ENCODE results near the gene FBXO48.
A peak's percentile ranks its signal among the peaks of the same experiment; 100 is the strongest.
"Not testable (repeated sequence)": the region's sequence is repeated elsewhere in the genome, so short reads cannot be mapped to it uniquely, and the experiment has no call there.

Gene FBXO48

DNA sequence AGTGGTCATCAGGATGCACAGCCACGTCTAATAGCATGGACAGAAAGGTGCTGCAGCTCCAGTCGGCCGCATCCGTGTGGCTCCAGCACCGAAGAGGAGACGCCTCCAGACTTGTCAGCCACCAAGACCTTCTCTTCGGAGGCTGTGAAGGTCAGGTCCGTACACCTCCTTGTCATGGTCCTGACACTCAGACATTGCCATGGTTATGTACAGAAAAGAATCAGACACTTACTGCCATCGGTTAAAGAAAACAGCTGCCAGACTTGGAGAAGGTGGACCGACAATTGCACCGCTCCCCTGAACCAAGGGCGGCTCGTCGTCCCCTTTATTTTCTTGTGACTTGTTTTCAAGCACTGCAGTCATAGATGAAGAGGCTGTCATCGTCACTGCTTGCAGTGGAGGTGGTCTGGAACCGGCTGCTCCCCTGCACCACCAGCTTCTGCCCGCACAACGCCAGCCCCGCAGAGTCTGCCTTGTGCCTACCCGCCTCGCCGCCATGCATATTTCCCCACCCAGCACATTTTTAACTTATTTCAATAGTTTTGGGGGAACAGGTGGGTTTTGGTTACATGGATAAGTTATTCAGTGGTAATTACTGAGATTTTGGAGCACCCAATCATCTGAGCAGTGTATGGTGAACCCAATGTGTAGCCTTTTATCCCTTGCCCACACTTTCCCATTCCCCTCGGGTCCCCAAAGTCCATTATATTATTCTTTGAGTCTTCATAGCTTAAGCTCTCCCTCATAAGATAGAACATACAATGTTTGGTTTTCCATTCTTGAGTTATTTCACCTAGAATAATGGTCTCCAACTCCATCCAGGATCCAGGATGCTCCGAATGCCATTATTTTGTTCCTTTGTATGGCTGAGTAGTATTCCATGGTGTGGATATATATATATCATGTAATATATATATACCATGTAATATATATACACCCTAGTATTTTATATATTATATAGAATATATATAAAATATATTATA lies 18.1 kb downstream of the FBXO48 start:
- DNase-seq (ENCODE audit: low spot score), result peak; percentile 87
- no peak overlapping the region for H3K4me3 ChIP-seq
- TF ChIP-seq, protein P1, sequence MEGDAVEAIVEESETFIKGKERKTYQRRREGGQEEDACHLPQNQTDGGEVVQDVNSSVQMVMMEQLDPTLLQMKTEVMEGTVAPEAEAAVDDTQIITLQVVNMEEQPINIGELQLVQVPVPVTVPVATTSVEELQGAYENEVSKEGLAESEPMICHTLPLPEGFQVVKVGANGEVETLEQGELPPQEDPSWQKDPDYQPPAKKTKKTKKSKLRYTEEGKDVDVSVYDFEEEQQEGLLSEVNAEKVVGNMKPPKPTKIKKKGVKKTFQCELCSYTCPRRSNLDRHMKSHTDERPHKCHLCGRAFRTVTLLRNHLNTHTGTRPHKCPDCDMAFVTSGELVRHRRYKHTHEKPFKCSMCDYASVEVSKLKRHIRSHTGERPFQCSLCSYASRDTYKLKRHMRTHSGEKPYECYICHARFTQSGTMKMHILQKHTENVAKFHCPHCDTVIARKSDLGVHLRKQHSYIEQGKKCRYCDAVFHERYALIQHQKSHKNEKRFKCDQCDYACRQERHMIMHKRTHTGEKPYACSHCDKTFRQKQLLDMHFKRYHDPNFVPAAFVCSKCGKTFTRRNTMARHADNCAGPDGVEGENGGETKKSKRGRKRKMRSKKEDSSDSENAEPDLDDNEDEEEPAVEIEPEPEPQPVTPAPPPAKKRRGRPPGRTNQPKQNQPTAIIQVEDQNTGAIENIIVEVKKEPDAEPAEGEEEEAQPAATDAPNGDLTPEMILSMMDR (IDR thresholded peaks at IDR 0.05), result no peak
- H3K27ac ChIP-seq, result no peak overlapping the region

- Histone ChIP-seq H3K27ac (no peak overlapping the region), H3K4me3 (no peak overlapping the region)
- no peak for DNase-seq (ENCODE audit: low spot score)
- TF ChIP-seq, protein P1 (IDR thresholded peaks at IDR 0.05), result no peak
Measured at GRCh38 chr2:68447118-68447517, 20.0 kb downstream of the FBXO48 start.

DNA sequence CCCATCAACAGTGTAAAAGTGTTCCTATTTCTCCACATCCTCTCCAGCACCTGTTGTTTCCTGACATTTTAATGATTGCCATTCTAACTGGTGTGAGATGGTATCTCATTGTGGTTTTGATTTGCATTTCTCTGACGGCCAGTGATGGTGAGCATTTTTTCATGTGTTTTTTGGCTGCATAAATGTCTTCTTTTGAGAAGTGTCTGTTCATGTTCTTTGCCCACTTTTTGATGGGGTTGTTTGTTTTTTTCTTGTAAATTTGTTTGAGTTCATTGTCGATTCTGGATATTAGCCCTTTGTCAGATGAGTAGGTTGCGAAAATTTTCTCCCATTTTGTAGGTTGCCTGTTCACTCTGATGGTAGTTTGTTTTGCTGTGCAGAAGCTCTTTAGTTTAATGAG lies 20.7 kb downstream of the FBXO48 start:
- not testable (repeated sequence) for H3K4me3 ChIP-seq; H3K27ac ChIP-seq; DNase-seq (ENCODE audit: low spot score)

- Histone ChIP-seq H3K4me3 (no peak overlapping the region), H3K27ac (no peak overlapping the region)
- TF ChIP-seq, protein P1 (IDR thresholded peaks at IDR 0.05), result no peak
- DNase-seq (ENCODE audit: low spot score), result no peak
Measured at GRCh38 chr2:68441994-68442322, 25.1 kb downstream of the FBXO48 start.

- DNase-seq (ENCODE audit: low spot score), result peak; percentile 88
- Histone ChIP-seq H3K4me3 (no peak overlapping the region), H3K27ac (peak overlapping the region; percentile 69 to 74)
- TF ChIP-seq, protein P1 (IDR thresholded peaks at IDR 0.05), result peak; percentile 49
Measured at GRCh38 chr2:68441179-68441993, 25.7 kb downstream of the FBXO48 start.

DNA sequence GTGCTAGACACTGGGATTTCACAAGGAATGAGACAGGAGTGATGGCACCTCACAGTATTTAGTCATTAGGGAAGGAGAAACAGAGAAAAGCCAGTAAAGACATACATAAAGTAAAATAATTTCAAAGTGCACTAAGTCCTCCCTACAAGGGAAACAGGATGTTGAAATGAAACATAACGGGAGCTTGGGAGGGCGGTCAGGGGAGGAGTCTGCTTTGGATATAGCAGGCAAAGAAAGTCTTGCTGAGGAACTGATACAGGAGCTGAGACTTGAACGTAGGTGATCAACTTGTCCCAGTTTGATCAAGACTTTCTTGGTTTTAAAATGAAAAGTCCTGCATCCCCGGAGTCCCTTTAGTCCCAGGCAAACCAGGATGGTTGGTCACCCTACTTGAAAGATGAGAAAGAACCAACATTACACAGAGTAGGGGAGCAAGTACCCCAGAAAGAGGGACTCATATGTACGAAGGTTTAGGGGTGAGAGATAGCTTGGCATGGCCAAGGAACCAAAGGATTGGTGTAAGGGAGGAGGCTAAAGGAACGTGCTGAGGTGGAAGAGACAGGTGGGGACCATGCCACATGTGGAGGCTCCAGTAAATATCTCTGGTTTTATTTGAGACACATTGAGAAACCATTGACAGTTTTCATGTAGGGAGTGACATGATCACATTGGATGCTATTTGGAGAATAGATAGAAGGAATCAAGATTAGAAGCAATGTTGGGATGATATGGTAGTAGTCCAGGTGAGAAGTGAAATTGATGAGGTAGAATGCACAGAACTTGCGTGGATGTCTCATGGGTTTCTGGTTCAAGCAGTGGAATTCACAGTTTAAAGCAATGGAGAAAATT lies 28.4 kb downstream of the FBXO48 start:
- H3K4me3 ChIP-seq, result no peak overlapping the region
- TF ChIP-seq, protein P1 (IDR thresholded peaks at IDR 0.05), result no peak
- peak overlapping the region; percentile 28 to 60 for H3K27ac ChIP-seq
- DNase-seq (ENCODE audit: low spot score), result no peak

DNA sequence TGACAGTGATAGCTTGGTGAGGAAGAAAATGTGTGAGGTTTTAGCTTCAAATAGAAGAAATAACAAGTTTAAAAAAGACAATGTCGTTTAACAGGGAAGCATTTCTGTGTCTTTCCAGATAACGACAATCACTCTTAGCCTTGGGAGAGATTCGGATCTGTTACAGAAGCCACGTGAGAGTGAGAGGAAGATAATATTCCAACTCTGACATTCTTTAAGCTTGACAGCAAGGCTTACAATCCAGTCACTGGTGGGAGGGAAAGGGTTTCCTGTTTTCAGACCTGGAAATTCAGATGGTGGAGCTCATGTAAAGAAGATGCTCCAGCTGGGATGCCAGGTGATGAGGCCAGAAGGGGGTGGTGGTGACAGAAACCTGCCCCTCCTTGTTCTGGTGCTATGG lies 30.8 kb downstream of the FBXO48 start:
- DNase-seq (ENCODE audit: low spot score), result no peak
- Histone ChIP-seq H3K4me3 (peak overlapping the region; percentile 3), H3K27ac (peak overlapping the region; percentile 76 to 91)
- TF ChIP-seq, protein P1 (IDR thresholded peaks at IDR 0.05), result no peak

All from coronary artery (tissue), 2 donors.